A549 (cell line): ENCODE results near the gene OTOP3. TPM values are rescaled to one million over a fixed set of nuclear protein-coding genes. Genes with fewer than 3 reads are reported as not detected.

Source experiments
- ATAC-seq, 2 experiments: fragments of 200-7000 bp in 1 of 2; fragments of >200 bp in 1 of 2; cut with Nextera tagmentation in 1 of 2; cut with Tn5 transposase in 1 of 2; 3 replicates each; pipeline versions ENCODE4 v1.8.0 to v1.9.1; 2018 to 2020; ENCODE audit warnings: mild to moderate bottlenecking in 1 of 2, moderate library complexity in 1 of 2
- CTCF ChIA-PET: fragments of 300-600 bp; sonication (Branson Sonifier 250); formaldehyde crosslinking; extraction: SDS; loops from one replicate; lab custom pipeline; 2021; ENCODE audit warnings: antibody characterized with exemption, inconsistent platforms; lab: Yijun Ruan, JAX
- POLR2A ChIA-PET: fragments of 350-600 bp; formaldehyde crosslinking; extraction: SDS; loops from one replicate; lab custom pipeline; 2021; ENCODE audit warnings: antibody characterized with exemption, inconsistent platforms; lab: Yijun Ruan, JAX
- DNase-seq, 2 experiments: peaks; one replicate each; pipeline versions ENCODE4 v3.0.0 to v3.0.0-alpha.2; 2011 to 2016; ENCODE audit warnings: low read depth in 1 of 2, low spot score in 1 of 2
- FAIRE-seq: peaks from 2 replicates; lab custom pipeline; 2011; peaks lifted over from hg19 to GRCh38; lab: Jason Lieb, UNC
- H3K27ac ChIP-seq, 2 experiments: fragments of >200 bp; sonication (Bioruptor Twin); formaldehyde crosslinking; 3 replicates each; pipeline ENCODE4 v1.5.1; 2016 to 2017
- H3K4me1 ChIP-seq: fragments of >200 bp; sonication (Bioruptor Twin); formaldehyde crosslinking; 3 replicates; pipeline ENCODE4 v1.6.1; 2016
- H3K4me2 ChIP-seq: fragments of >200 bp; sonication (Bioruptor Twin); formaldehyde crosslinking; 3 replicates; pipeline ENCODE4 v1.6.1; 2016
- H3K4me3 ChIP-seq: fragments of >200 bp; sonication (Bioruptor Twin); formaldehyde crosslinking; 3 replicates; pipeline ENCODE4 v1.5.1; 2016
- H3K9me3 ChIP-seq: fragments of >200 bp; sonication (Bioruptor Twin); formaldehyde crosslinking; 3 replicates; pipeline ENCODE4 v1.6.1; 2016
- CEBPB ChIP-seq, 2 experiments: fragments of >200 bp in 1 of 2; sonication (Bioruptor Twin) in 1 of 2; formaldehyde crosslinking in 1 of 2; IDR thresholded peaks; 2 replicates each; pipeline ENCODE4 v1.6.1; 2012 to 2016
- CHD2 ChIP-seq: fragments of 150-350 bp; IDR thresholded peaks from 2 replicates; pipeline ENCODE4 v1.6.1; 2014; ENCODE audit warnings: low read length; ENCODE audit not compliant: partially characterized antibody
- EHMT2 ChIP-seq: fragments of 200-600 bp; sonication (generic); IDR thresholded peaks from 2 replicates; pipeline ENCODE4 v1.6.1; 2016; ENCODE audit warnings: antibody characterized with exemption, low read depth, mild to moderate bottlenecking, moderate library complexity
- FOSB ChIP-seq: fragments of 250-450 bp; sonication (Bioruptor Pico); IDR thresholded peaks from 2 replicates; pipeline ENCODE4 v1.5.0; 2020; ENCODE audit warnings: mild to moderate bottlenecking, moderate library complexity
- FOSL2 ChIP-seq, 2 experiments: fragments of 450-650 bp in 1 of 2; fragments of >200 bp in 1 of 2; sonication (Bioruptor Twin) in 1 of 2; formaldehyde crosslinking; IDR thresholded peaks; 2 replicates each; pipeline versions ENCODE4 v1.5.0 to v1.6.1; 2016 to 2020; ENCODE audit warnings: mild to moderate bottlenecking in 1 of 2, moderate library complexity in 1 of 2
- GATA3 ChIP-seq: IDR thresholded peaks from 2 replicates; pipeline ENCODE4 v1.6.1; 2012; ENCODE audit warnings: borderline replicate concordance
- KDM1A ChIP-seq: fragments of 200-600 bp; sonication (generic); IDR thresholded peaks from 2 replicates; pipeline ENCODE4 v1.6.1; 2016; ENCODE audit warnings: low read depth, mild to moderate bottlenecking
- MAFK ChIP-seq: fragments of 450-650 bp; IDR thresholded peaks from 2 replicates; pipeline ENCODE4 v1.6.1; 2014; ENCODE audit not compliant: partially characterized antibody
- NFE2L2 ChIP-seq: fragments of 150-350 bp; conservative IDR thresholded peaks from 2 replicates; pipeline ENCODE4 v1.6.1; 2014; ENCODE audit warnings: low read length
- NPAS2 ChIP-seq: fragments of 250-450 bp; sonication (Bioruptor Pico); IDR thresholded peaks from 2 replicates; pipeline ENCODE4 v1.8.0; 2022; ENCODE audit warnings: mild to moderate bottlenecking, moderate library complexity, borderline replicate concordance
- PHF8 ChIP-seq: fragments of 200-600 bp; sonication (generic); IDR thresholded peaks from 2 replicates; pipeline ENCODE4 v1.6.1; 2016; ENCODE audit warnings: low read depth, mild to moderate bottlenecking, antibody characterized with exemption, moderate library complexity, borderline replicate concordance
- POLR2AphosphoS2 ChIP-seq: conservative IDR thresholded peaks from 2 replicates; pipeline ENCODE4 v1.6.1; 2012; ENCODE audit warnings: low read length, improper control_type of control experiment, inconsistent platforms
- RNF2 ChIP-seq: fragments of 200-600 bp; sonication (generic); IDR thresholded peaks from 2 replicates; pipeline ENCODE4 v1.6.1; 2016; ENCODE audit warnings: low read depth, mild to moderate bottlenecking, antibody characterized with exemption, moderate library complexity, borderline replicate concordance
- SREBF2 ChIP-seq: fragments of 450-650 bp; IDR thresholded peaks from 2 replicates; pipeline ENCODE4 v1.6.1; 2014; ENCODE audit warnings: mild to moderate bottlenecking, moderate library complexity
- ZFP36 ChIP-seq: fragments of 450-650 bp; IDR thresholded peaks from 2 replicates; pipeline ENCODE4 v1.6.1; 2014; ENCODE audit warnings: borderline replicate concordance; ENCODE audit not compliant: partially characterized antibody
- ZSCAN20 ChIP-seq: fragments of 250-450 bp; sonication (Bioruptor Pico); IDR thresholded peaks from 2 replicates; pipeline ENCODE4 v1.8.0; 2022; ENCODE audit warnings: mild to moderate bottlenecking, moderate library complexity
- WGBS: methylation state at CpG from one replicate; pipeline ENCODE4 v1.1.6; 2017; ENCODE audit errors: missing lambda C conversion rate; 5-methylcytosine and 5-hydroxymethylcytosine counted together
- polyA plus RNA-seq, 4 experiments: library from polyadenylated mRNA; depleted of rRNA in 3 of 4; stranded (reverse); fragments of >200 nt; fragmentation: RNase III in 1 of 4; extraction: RNeasy Plus Mini Kit Qiagen cat#74134 plus additional on column Dnase treatment in 1 of 4; gene quantifications; 2 replicates in 3 of 4; 3 replicates in 1 of 4; pipeline ENCODE4 v1.2.3, GENCODE V29; 2011 to 2017
- TF ChIP-seq, protein P1 (sequence below): fragments of >200 bp; sonication (Bioruptor Twin); formaldehyde crosslinking; IDR thresholded peaks from 3 replicates; pipeline ENCODE4 v1.6.1; 2016
- TF ChIP-seq, protein P2 (sequence below): fragments of 250-450 bp; sonication (Bioruptor Pico); IDR thresholded peaks from 2 replicates; pipeline ENCODE4 v1.5.0; 2020; ENCODE audit warnings: low read depth, mild to moderate bottlenecking, moderate library complexity
- TF ChIP-seq, protein P3 (sequence below): fragments of 200-600 bp; sonication (generic); IDR thresholded peaks from 2 replicates; pipeline ENCODE4 v1.6.1; 2016; ENCODE audit warnings: antibody characterized with exemption, mild to moderate bottlenecking, moderate library complexity
- TF ChIP-seq, protein P4 (sequence below): fragments of >200 bp; sonication (Bioruptor Twin); formaldehyde crosslinking; IDR thresholded peaks from 2 replicates; pipeline ENCODE4 v1.6.1; 2016
- TF ChIP-seq, protein P5 (sequence below): fragments of 150-350 bp; IDR thresholded peaks from 2 replicates; pipeline ENCODE4 v1.6.1; 2014; ENCODE audit warnings: low read depth, mild to moderate bottlenecking, low read length
- TF ChIP-seq, protein P6 (sequence below): fragments of >200 bp; sonication (Bioruptor Twin); formaldehyde crosslinking; IDR thresholded peaks from 3 replicates; pipeline ENCODE4 v1.5.1; 2016

The OTOP3 gene
- polyA plus RNA-seq, 2 of the 4 experiments (the other 2 are of a cell fraction) = not detected

DNA sequence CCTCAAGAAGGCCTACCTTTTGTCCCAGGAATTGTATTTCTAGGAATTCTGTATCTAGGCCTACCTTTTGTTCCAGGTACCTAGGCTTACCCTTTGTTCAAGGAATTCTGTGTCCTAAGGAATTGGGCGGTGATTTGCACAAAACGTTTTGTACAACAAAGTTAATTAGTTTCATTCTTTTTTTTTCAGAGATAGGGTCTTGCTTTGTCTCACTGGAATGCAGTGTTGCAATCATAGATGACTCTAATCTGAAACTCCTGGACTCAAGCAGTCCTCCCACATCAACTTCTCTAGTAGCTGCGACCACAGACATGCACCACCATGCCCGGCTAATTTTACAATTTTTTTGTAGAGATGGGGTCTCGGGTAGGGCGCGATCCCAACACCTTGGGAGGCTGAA lies 58.7 kb downstream of the OTOP3 start:
- peak overlapping the region; percentile 43 to 95; a peak in 4 of 6 replicates for H3K27ac ChIP-seq
- ChIA-PET POLR2A (interaction anchor here (0.6 kb wide), 1 partner anchor 12 kb away, joined by 4 read pairs; no protein-coding TSS in a partner anchor), CTCF (interaction anchor here (0.8 to 17.5 kb wide), 9 partner anchors 11 to 102 kb away, joined by 3 to 332 read pairs (median 4); partner anchors contain the start of genes MRPL58 and OTOP2)
- H3K4me3 ChIP-seq = no peak overlapping the region
- TF ChIP-seq RNF2 (no peak), MAFK (no peak), CEBPB (IDR thresholded peaks at IDR 0.05) (peak in 1 of 2 experiments; percentile 15; a peak in 2 of 4 replicates), GATA3 (no peak), ZFP36 (no peak)
- TF ChIP-seq, protein P1, sequence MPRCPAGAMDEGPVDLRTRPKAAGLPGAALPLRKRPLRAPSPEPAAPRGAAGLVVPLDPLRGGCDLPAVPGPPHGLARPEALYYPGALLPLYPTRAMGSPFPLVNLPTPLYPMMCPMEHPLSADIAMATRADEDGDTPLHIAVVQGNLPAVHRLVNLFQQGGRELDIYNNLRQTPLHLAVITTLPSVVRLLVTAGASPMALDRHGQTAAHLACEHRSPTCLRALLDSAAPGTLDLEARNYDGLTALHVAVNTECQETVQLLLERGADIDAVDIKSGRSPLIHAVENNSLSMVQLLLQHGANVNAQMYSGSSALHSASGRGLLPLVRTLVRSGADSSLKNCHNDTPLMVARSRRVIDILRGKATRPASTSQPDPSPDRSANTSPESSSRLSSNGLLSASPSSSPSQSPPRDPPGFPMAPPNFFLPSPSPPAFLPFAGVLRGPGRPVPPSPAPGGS = no peak
- TF ChIP-seq, protein P2, sequence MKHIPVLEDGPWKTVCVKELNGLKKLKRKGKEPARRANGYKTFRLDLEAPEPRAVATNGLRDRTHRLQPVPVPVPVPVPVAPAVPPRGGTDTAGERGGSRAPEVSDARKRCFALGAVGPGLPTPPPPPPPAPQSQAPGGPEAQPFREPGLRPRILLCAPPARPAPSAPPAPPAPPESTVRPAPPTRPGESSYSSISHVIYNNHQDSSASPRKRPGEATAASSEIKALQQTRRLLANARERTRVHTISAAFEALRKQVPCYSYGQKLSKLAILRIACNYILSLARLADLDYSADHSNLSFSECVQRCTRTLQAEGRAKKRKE (CRISPR knock-in tag) = no peak
- no peaks in the 10 kb centered on the region for H3K9me3 ChIP-seq
- ATAC-seq = no peak
- peak overlapping the region; percentile 11; the same call in 1 of the 3 replicates for H3K4me2 ChIP-seq
- 83% methylated on average over 7 of the region's 7 CpGs for WGBS
- no peak for FAIRE-seq
- H3K4me1 ChIP-seq = peaks cover 54% of the 10 kb centered on the region
- no peak for DNase-seq

DNA sequence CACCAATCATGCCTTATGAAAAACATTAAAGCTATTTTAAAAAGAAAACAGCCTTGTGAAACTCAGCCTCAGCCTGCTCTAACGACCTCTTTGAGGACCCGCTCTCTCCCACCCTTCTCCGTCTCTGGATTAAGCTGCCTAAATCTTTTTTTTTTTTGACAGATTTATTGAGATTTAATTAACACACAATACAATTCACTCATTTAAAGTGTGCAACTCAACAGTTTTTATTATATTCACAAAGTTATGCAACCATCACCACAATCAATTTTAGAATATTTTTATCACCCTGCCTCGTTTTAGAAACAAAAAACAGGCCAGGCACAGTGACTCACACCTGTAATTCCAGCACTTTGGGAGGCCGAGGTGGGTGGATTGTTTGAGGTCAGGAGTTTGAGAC lies 60.1 kb downstream of the OTOP3 start:
- WGBS = 79% methylated on average over 5 of the region's 5 CpGs
- ChIA-PET CTCF (interaction anchor here (2.4 to 17.5 kb wide), 3 partner anchors 8 to 35 kb away, joined by 9 to 332 read pairs (median 181); partner anchors contain the start of genes CDR2L and MRPL58), POLR2A (interaction anchor here (2.0 kb wide), 1 partner anchor 17 kb away, joined by 6 read pairs; the partner anchor contains the start of gene MRPL58)
- Histone ChIP-seq H3K4me1 (peaks cover 40% of the 10 kb centered on the region), H3K9me3 (no peaks in the 10 kb centered on the region), H3K4me2 (no peak overlapping the region), H3K4me3 (no peak overlapping the region), H3K27ac (no peak overlapping the region)
- ATAC-seq = no peak
- FAIRE-seq = no peak
- TF ChIP-seq, protein P3, sequence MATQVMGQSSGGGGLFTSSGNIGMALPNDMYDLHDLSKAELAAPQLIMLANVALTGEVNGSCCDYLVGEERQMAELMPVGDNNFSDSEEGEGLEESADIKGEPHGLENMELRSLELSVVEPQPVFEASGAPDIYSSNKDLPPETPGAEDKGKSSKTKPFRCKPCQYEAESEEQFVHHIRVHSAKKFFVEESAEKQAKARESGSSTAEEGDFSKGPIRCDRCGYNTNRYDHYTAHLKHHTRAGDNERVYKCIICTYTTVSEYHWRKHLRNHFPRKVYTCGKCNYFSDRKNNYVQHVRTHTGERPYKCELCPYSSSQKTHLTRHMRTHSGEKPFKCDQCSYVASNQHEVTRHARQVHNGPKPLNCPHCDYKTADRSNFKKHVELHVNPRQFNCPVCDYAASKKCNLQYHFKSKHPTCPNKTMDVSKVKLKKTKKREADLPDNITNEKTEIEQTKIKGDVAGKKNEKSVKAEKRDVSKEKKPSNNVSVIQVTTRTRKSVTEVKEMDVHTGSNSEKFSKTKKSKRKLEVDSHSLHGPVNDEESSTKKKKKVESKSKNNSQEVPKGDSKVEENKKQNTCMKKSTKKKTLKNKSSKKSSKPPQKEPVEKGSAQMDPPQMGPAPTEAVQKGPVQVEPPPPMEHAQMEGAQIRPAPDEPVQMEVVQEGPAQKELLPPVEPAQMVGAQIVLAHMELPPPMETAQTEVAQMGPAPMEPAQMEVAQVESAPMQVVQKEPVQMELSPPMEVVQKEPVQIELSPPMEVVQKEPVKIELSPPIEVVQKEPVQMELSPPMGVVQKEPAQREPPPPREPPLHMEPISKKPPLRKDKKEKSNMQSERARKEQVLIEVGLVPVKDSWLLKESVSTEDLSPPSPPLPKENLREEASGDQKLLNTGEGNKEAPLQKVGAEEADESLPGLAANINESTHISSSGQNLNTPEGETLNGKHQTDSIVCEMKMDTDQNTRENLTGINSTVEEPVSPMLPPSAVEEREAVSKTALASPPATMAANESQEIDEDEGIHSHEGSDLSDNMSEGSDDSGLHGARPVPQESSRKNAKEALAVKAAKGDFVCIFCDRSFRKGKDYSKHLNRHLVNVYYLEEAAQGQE = no peak
- TF ChIP-seq ZSCAN20 (no peak), RNF2 (no peak), CHD2 (no peak), NPAS2 (no peak), SREBF2 (no peak), PHF8 (no peak), EHMT2 (no peak), NFE2L2 (no peak), FOSL2 (IDR thresholded peaks at IDR 0.05) (no peak), FOSL2 (CRISPR knock-in tag; IDR thresholded peaks at IDR 0.05) (no peak), KDM1A (no peak), FOSB (CRISPR knock-in tag) (no peak), POLR2AphosphoS2 (no peak)
- TF ChIP-seq, protein P4, sequence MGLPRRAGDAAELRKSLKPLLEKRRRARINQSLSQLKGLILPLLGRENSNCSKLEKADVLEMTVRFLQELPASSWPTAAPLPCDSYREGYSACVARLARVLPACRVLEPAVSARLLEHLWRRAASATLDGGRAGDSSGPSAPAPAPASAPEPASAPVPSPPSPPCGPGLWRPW = no peak
- TF ChIP-seq, protein P5, sequence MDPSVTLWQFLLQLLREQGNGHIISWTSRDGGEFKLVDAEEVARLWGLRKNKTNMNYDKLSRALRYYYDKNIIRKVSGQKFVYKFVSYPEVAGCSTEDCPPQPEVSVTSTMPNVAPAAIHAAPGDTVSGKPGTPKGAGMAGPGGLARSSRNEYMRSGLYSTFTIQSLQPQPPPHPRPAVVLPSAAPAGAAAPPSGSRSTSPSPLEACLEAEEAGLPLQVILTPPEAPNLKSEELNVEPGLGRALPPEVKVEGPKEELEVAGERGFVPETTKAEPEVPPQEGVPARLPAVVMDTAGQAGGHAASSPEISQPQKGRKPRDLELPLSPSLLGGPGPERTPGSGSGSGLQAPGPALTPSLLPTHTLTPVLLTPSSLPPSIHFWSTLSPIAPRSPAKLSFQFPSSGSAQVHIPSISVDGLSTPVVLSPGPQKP = no peak
- TF ChIP-seq, protein P6, sequence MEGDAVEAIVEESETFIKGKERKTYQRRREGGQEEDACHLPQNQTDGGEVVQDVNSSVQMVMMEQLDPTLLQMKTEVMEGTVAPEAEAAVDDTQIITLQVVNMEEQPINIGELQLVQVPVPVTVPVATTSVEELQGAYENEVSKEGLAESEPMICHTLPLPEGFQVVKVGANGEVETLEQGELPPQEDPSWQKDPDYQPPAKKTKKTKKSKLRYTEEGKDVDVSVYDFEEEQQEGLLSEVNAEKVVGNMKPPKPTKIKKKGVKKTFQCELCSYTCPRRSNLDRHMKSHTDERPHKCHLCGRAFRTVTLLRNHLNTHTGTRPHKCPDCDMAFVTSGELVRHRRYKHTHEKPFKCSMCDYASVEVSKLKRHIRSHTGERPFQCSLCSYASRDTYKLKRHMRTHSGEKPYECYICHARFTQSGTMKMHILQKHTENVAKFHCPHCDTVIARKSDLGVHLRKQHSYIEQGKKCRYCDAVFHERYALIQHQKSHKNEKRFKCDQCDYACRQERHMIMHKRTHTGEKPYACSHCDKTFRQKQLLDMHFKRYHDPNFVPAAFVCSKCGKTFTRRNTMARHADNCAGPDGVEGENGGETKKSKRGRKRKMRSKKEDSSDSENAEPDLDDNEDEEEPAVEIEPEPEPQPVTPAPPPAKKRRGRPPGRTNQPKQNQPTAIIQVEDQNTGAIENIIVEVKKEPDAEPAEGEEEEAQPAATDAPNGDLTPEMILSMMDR = no peak
- no peak for DNase-seq
